Measurements from ENCODE around the gene DGCR6L. TPM values are rescaled to one million over a fixed set of nuclear protein-coding genes. Genes with fewer than 3 reads are reported as not detected.
"Not testable (repeated sequence)": the region's sequence is repeated elsewhere in the genome, so short reads cannot be mapped to it uniquely, and the experiment has no call there.

The DGCR6L gene
- total RNA-seq, 2 experiments from 2014 or later = 22.5 to 37.8 TPM

- H3K36me3 ChIP-seq (ENCODE audit: insufficient read depth, low read length); H3K4me2 ChIP-seq (ENCODE audit: low read length); H4K20me1 ChIP-seq (ENCODE audit: insufficient read depth, low read length); POLR2A ChIA-PET; H3K9me3 ChIP-seq (ENCODE audit: low read length); H3K4me3 ChIP-seq (ENCODE audit: low read depth, low read length, poor library complexity, severe bottlenecking); CTCF ChIA-PET (ENCODE audit: unreplicated experiment); H3K9me2 ChIP-seq (ENCODE audit: insufficient read depth, low read length); H3K4me1 ChIP-seq (ENCODE audit: insufficient read depth, low read length, poor library complexity, severe bottlenecking); BruUV-seq (replicated peaks); DNase-seq (ENCODE audit: low spot score); H2AFZ ChIP-seq (ENCODE audit: low read length); H3K79me2 ChIP-seq (ENCODE audit: insufficient read depth, low read depth, low read length); intact Hi-C loops (cut with micrococcal nuclease; ENCODE audit: unreplicated experiment); H3K27ac ChIP-seq (ENCODE audit: low read depth, low read length, poor library complexity, severe bottlenecking): not testable (repeated sequence)
Measured at GRCh38 chr22:20337807-20338206, 17.9 kb upstream of the DGCR6L start.

- H3K4me3 ChIP-seq (ENCODE audit: low read depth, low read length, poor library complexity, severe bottlenecking); H4K20me1 ChIP-seq (ENCODE audit: insufficient read depth, low read length); H2AFZ ChIP-seq (ENCODE audit: low read length); H3K79me2 ChIP-seq (ENCODE audit: insufficient read depth, low read depth, low read length); BruUV-seq (replicated peaks); intact Hi-C loops (cut with micrococcal nuclease; ENCODE audit: unreplicated experiment); POLR2A ChIA-PET; H3K4me2 ChIP-seq (ENCODE audit: low read length); H3K36me3 ChIP-seq (ENCODE audit: insufficient read depth, low read length); H3K9me3 ChIP-seq (ENCODE audit: low read length); H3K9me2 ChIP-seq (ENCODE audit: insufficient read depth, low read length); H3K4me1 ChIP-seq (ENCODE audit: insufficient read depth, low read length, poor library complexity, severe bottlenecking); H3K27ac ChIP-seq (ENCODE audit: low read depth, low read length, poor library complexity, severe bottlenecking); CTCF ChIA-PET (ENCODE audit: unreplicated experiment); DNase-seq (ENCODE audit: low spot score): not testable (repeated sequence)
Measured at GRCh38 chr22:20336561-20336960, 16.7 kb upstream of the DGCR6L start.

GRCh38 chr22:20328569-20328930 is 8.7 kb upstream of the DGCR6L start:
- intact Hi-C loops (cut with micrococcal nuclease; ENCODE audit: unreplicated experiment); CTCF ChIA-PET (ENCODE audit: unreplicated experiment): not testable (repeated sequence)

GRCh38 chr22:20325996-20326395 is 6.1 kb upstream of the DGCR6L start:
- H3K4me1 ChIP-seq (ENCODE audit: insufficient read depth, low read length, poor library complexity, severe bottlenecking); H3K4me3 ChIP-seq (ENCODE audit: low read depth, low read length, poor library complexity, severe bottlenecking); BruUV-seq (replicated peaks); H4K20me1 ChIP-seq (ENCODE audit: insufficient read depth, low read length); DNase-seq (ENCODE audit: low spot score); H3K27ac ChIP-seq (ENCODE audit: low read depth, low read length, poor library complexity, severe bottlenecking); CTCF ChIA-PET (ENCODE audit: unreplicated experiment); H3K36me3 ChIP-seq (ENCODE audit: insufficient read depth, low read length); H3K9me3 ChIP-seq (ENCODE audit: low read length); H3K4me2 ChIP-seq (ENCODE audit: low read length); intact Hi-C loops (cut with micrococcal nuclease; ENCODE audit: unreplicated experiment); H2AFZ ChIP-seq (ENCODE audit: low read length); POLR2A ChIA-PET; H3K9me2 ChIP-seq (ENCODE audit: insufficient read depth, low read length); H3K79me2 ChIP-seq (ENCODE audit: insufficient read depth, low read depth, low read length): not testable (repeated sequence)

More at GRCh38 chr22:20328569-20328930, 8.7 kb upstream of the DGCR6L start:
- not testable (repeated sequence) for H3K4me3 ChIP-seq (ENCODE audit: low read depth, low read length, poor library complexity, severe bottlenecking); H3K36me3 ChIP-seq (ENCODE audit: insufficient read depth, low read length); H3K27ac ChIP-seq (ENCODE audit: low read depth, low read length, poor library complexity, severe bottlenecking); H3K4me1 ChIP-seq (ENCODE audit: insufficient read depth, low read length, poor library complexity, severe bottlenecking); H3K9me3 ChIP-seq (ENCODE audit: low read length); H3K79me2 ChIP-seq (ENCODE audit: insufficient read depth, low read depth, low read length); H4K20me1 ChIP-seq (ENCODE audit: insufficient read depth, low read length); H3K9me2 ChIP-seq (ENCODE audit: insufficient read depth, low read length); H2AFZ ChIP-seq (ENCODE audit: low read length); DNase-seq (ENCODE audit: low spot score); H3K4me2 ChIP-seq (ENCODE audit: low read length); BruUV-seq (replicated peaks)
- POLR2A ChIA-PET = interaction anchor here (0.7 kb wide), 1 partner anchor 9 kb away, joined by 3 read pairs; the partner anchor contains the start of gene DGCR6L

GRCh38 chr22:20324139-20324516 is 4.3 kb upstream of the DGCR6L start:
- Histone ChIP-seq H3K4me3 (ENCODE audit: low read depth, low read length, poor library complexity, severe bottlenecking) (no peak overlapping the region), H3K9me3 (ENCODE audit: low read length) (no peaks in the 10 kb centered on the region), H3K36me3 (ENCODE audit: insufficient read depth, low read length) (no peaks in the 10 kb centered on the region), H2AFZ (ENCODE audit: low read length) (no peak overlapping the region), H3K4me1 (ENCODE audit: insufficient read depth, low read length, poor library complexity, severe bottlenecking) (peaks cover 7% of the 10 kb centered on the region), H4K20me1 (ENCODE audit: insufficient read depth, low read length) (no peaks in the 10 kb centered on the region), H3K27ac (ENCODE audit: low read depth, low read length, poor library complexity, severe bottlenecking) (no peak overlapping the region), H3K79me2 (ENCODE audit: insufficient read depth, low read depth, low read length) (no peaks in the 10 kb centered on the region), H3K9me2 (ENCODE audit: insufficient read depth, low read length) (no peaks in the 10 kb centered on the region), H3K4me2 (ENCODE audit: low read length) (no peak overlapping the region)
- POLR2A ChIA-PET = no interaction called here
- no TSS peak for BruUV-seq (replicated peaks)
- DNase-seq (ENCODE audit: low spot score) = no peak
- intact Hi-C loops (cut with micrococcal nuclease; ENCODE audit: unreplicated experiment) = no loop called here
- CTCF ChIA-PET (ENCODE audit: unreplicated experiment) = no interaction called here
- TF ChIP-seq EZH2phosphoT487 (IDR thresholded peaks at IDR 0.05; ENCODE audit: borderline replicate concordance, low read depth, low read length) (no peak), CTCF (conservative IDR thresholded peaks at IDR 0.05; ENCODE audit: low read length) (no peak)

- H2AFZ ChIP-seq (ENCODE audit: low read length); H3K4me3 ChIP-seq (ENCODE audit: low read depth, low read length, poor library complexity, severe bottlenecking); DNase-seq (ENCODE audit: low spot score); H3K9me2 ChIP-seq (ENCODE audit: insufficient read depth, low read length); POLR2A ChIA-PET; H3K27ac ChIP-seq (ENCODE audit: low read depth, low read length, poor library complexity, severe bottlenecking); BruUV-seq (replicated peaks); H3K9me3 ChIP-seq (ENCODE audit: low read length); H4K20me1 ChIP-seq (ENCODE audit: insufficient read depth, low read length); intact Hi-C loops (cut with micrococcal nuclease; ENCODE audit: unreplicated experiment); CTCF ChIA-PET (ENCODE audit: unreplicated experiment); H3K79me2 ChIP-seq (ENCODE audit: insufficient read depth, low read depth, low read length); H3K36me3 ChIP-seq (ENCODE audit: insufficient read depth, low read length); H3K4me2 ChIP-seq (ENCODE audit: low read length): not testable (repeated sequence)
- peaks cover 21% of the 10 kb centered on the region for H3K4me1 ChIP-seq (ENCODE audit: insufficient read depth, low read length, poor library complexity, severe bottlenecking)
Measured at GRCh38 chr22:20321552-20322211, 1.8 kb upstream of the DGCR6L start.

All from OCI-LY7 (cell line).